Lung (tissue), 12 donors: ENCODE data around the gene ANKRD28. TPM values are rescaled to one million over a fixed set of nuclear protein-coding genes. Genes with fewer than 3 reads are reported as not detected.

ENCODE experiments used
- ATAC-seq: fragments of 200-7000 bp; cut with Tn5 transposase; one replicate; pipeline ENCODE4 v1.9.1; 2020; ENCODE audit warnings: moderate number of reproducible peaks; ENCODE audit not compliant: insufficient read depth, low FRiP score
- DNase-seq, 3 donors: peaks; one replicate each; pipeline ENCODE4 v3.0.0-alpha.2; 2013 to 2017
- H3K27ac ChIP-seq, 2 donors: one replicate each; pipeline ENCODE4 v1.5.1; 2013; ENCODE audit warnings: mild to moderate bottlenecking in 2 of 2, moderate library complexity in 2 of 2, control low read depth in 1 of 2, inconsistent platforms in 1 of 2, low read depth in 1 of 2, low read length in 1 of 2
- H3K27me3 ChIP-seq, 3 donors: one replicate each; pipeline ENCODE4 v1.5.1; 2013; ENCODE audit warnings: low read length in 2 of 3; ENCODE audit not compliant: control insufficient read depth in 3 of 3, insufficient read depth in 3 of 3
- H3K36me3 ChIP-seq, 4 donors: one replicate each; pipeline ENCODE4 v1.5.1; 2013; ENCODE audit warnings: low read length in 4 of 4, mild to moderate bottlenecking in 1 of 4, moderate library complexity in 1 of 4; ENCODE audit not compliant: control insufficient read depth in 4 of 4, insufficient read depth in 4 of 4
- H3K4me1 ChIP-seq, 5 donors: one replicate each; pipeline ENCODE4 v1.5.1; 2013; ENCODE audit warnings: low read length in 5 of 5, mild to moderate bottlenecking in 2 of 5, moderate library complexity in 1 of 5; ENCODE audit not compliant: control insufficient read depth in 5 of 5, insufficient read depth in 5 of 5
- H3K4me3 ChIP-seq: one replicate; pipeline ENCODE4 v1.5.1; 2013; ENCODE audit warnings: mild to moderate bottlenecking, control low read depth, moderate library complexity
- H3K9ac ChIP-seq, 2 donors: one replicate each; pipeline ENCODE4 v1.5.1; 2013; ENCODE audit warnings: low read length in 2 of 2, control low read depth in 1 of 2; ENCODE audit not compliant: insufficient read depth in 1 of 2
- H3K9me3 ChIP-seq, 4 donors: one replicate each; pipeline ENCODE4 v1.5.1; 2013; ENCODE audit warnings: low read length in 3 of 4, mild to moderate bottlenecking in 1 of 4, moderate library complexity in 1 of 4; ENCODE audit not compliant: control insufficient read depth in 4 of 4, insufficient read depth in 3 of 4
- CTCF ChIP-seq: IDR thresholded peaks from 2 replicates; pipeline ENCODE4 v1.5.1; 2012; ENCODE audit warnings: mild to moderate bottlenecking; ENCODE audit errors: control extremely low read depth, extremely low read depth
- WGBS, 2 donors: extraction: QIAGEN DNeasy Blood & Tissue Kit; methylation state at CpG; one replicate each; pipeline ENCODE4 v1.1.7; 2013; 5-methylcytosine and 5-hydroxymethylcytosine counted together
- polyA plus RNA-seq, 2 donors: library from polyadenylated mRNA; stranded (reverse); fragments of 200-250 nt; gene quantifications; one replicate each; pipeline ENCODE4 v1.2.1, GENCODE V29; 2013
- total RNA-seq, 2 donors: library from RNA; depleted of rRNA in 1 of 2; stranded (reverse); fragments of >200 nt in 1 of 2; gene quantifications; one replicate each; pipeline ENCODE4 v1.2.1, GENCODE V29; 2014 to 2021
- donor health status: control.
- donor health status: control.
- donor health status: Bipolar disorder and iron deficiency.
- donor health status: healthy.
- donor health status: DM: yes; HTN: yes; CAD: no.

ANKRD28 gene
- total and polyA plus RNA-seq, 4 donors: 11.1 to 66.7 (median 39.2) TPM

DNA sequence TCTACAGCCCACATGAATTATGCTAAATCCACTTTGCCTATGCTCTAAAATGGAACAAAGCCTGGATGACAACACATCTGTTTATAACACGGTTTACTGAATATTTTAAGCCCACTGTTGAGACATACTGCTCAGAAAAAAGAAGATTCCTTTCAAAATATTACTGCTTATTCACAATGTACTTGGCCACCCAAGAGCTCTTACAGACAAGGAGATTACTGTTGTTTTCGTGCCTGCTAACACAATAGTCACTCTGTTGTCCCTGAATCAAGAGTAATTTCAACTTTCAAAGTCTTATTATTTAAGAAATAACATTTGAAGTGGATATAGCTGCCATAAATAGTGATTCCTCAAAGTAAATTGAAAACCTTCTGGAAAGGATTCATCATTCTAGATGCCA, 70.9 kb downstream of the ANKRD28 start:
- Histone ChIP-seq H3K9ac (no peak overlapping the region), H3K27me3 (no peaks in the 10 kb centered on the region), H3K36me3 (peaks cover 5 to 11% (median 10%) of the 10 kb centered on the region in 4 donors), H3K4me1 (no peaks in the 10 kb centered on the region), H3K27ac (no peak overlapping the region), H3K9me3 (no peaks in the 10 kb centered on the region), H3K4me3 (no peak overlapping the region)
- DNase-seq (no peak), ATAC-seq (no peak)
- TF ChIP-seq CTCF: no peak
- WGBS, 2 donors: 95% methylated on average over 2 of the region's 2 CpGs

GRCh38 chr3:15726043-15726442, 71.7 kb downstream of the ANKRD28 start:
- Histone ChIP-seq H3K36me3 (peaks cover 4 to 13% (median 9%) of the 10 kb centered on the region in 4 donors), H3K4me3 (no peak overlapping the region), H3K9ac (no peak overlapping the region), H3K27ac (no peak overlapping the region), H3K9me3 (no peaks in the 10 kb centered on the region), H3K4me1 (no peaks in the 10 kb centered on the region), H3K27me3 (no peaks in the 10 kb centered on the region)
- ATAC-seq (no peak), DNase-seq (no peak)
- TF ChIP-seq CTCF: no peak
- WGBS, 2 donors: 68 to 75% methylated on average over 2 of the region's 2 CpGs

DNA sequence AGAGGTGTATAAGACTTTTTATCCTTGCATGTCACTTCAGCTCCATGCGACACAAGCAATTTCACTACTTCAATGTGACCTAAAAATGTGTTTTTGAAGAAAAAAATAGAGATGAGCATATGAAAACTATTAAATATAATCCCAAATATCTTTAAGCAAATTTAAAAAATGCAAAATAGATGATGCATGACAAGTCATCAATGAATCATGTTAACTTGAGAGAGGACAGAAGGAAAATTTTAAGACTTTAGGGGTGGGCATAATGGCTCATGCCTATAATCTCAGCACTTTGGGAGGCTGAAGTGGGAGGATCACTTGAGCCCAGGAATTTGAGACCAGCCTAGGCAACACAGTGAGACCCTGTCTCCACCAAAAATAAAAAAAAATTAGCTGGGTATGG, 73.3 kb downstream of the ANKRD28 start:
- Histone ChIP-seq H3K36me3 (peaks cover 2 to 15% (median 11%) of the 10 kb centered on the region in 4 donors), H3K4me1 (no peaks in the 10 kb centered on the region), H3K4me3 (no peak overlapping the region), H3K9ac (no peak overlapping the region), H3K27me3 (no peaks in the 10 kb centered on the region), H3K27ac (no peak overlapping the region), H3K9me3 (no peaks in the 10 kb centered on the region)
- no peak for ATAC-seq
- DNase-seq: no peak
- WGBS, 2 donors: 91 to 95% methylated on average over 1 of the region's 1 CpG
- no peak for TF ChIP-seq CTCF

GRCh38 chr3:15723624-15723884, 74.2 kb downstream of the ANKRD28 start:
- peaks cover 2 to 15% (median 11%) of the 10 kb centered on the region in 4 donors for H3K36me3 ChIP-seq
- DNase-seq: no peak
- no peaks in the 10 kb centered on the region for H3K27me3 ChIP-seq
- no peak for TF ChIP-seq CTCF
- no peak overlapping the region for H3K27ac ChIP-seq
- no peak for ATAC-seq
- H3K9me3 ChIP-seq: no peaks in the 10 kb centered on the region
- no peak overlapping the region for H3K9ac ChIP-seq
- no peaks in the 10 kb centered on the region for H3K4me1 ChIP-seq
- H3K4me3 ChIP-seq: no peak overlapping the region
